ENCODE results near the gene PRKAG2.

DNA sequence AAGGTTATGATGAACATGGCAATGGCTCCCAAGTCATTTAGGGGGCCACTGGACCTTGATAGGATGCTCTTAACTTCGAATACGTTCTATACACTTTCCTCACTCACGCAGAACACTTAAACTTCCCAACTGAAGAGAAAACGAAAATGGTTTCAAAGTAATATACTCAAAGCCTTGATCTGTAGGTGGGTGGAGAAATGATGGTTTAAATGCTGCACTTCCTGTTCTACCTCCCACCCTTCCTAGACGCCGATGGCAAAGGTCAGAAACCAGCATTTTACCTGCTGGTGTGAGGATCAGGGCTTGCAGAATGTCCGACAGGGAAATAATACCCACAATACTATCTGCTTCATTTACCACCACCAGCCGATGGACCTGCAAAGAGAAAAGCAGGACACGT is 316.7 kb downstream of the PRKAG2 start:
- TF ChIP-seq, protein P1, sequence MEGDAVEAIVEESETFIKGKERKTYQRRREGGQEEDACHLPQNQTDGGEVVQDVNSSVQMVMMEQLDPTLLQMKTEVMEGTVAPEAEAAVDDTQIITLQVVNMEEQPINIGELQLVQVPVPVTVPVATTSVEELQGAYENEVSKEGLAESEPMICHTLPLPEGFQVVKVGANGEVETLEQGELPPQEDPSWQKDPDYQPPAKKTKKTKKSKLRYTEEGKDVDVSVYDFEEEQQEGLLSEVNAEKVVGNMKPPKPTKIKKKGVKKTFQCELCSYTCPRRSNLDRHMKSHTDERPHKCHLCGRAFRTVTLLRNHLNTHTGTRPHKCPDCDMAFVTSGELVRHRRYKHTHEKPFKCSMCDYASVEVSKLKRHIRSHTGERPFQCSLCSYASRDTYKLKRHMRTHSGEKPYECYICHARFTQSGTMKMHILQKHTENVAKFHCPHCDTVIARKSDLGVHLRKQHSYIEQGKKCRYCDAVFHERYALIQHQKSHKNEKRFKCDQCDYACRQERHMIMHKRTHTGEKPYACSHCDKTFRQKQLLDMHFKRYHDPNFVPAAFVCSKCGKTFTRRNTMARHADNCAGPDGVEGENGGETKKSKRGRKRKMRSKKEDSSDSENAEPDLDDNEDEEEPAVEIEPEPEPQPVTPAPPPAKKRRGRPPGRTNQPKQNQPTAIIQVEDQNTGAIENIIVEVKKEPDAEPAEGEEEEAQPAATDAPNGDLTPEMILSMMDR (IDR thresholded peaks at IDR 0.05 in 8 of 11, conservative IDR thresholded peaks at IDR 0.05 in 3 of 11) = no peak
- TF ChIP-seq POLR2A (IDR thresholded peaks at IDR 0.05) = no peak
- no peak for TF ChIP-seq POLR2AphosphoS5 (IDR thresholded peaks at IDR 0.05)
